Measurements from ENCODE around the gene SPATA13. TPM values are rescaled to one million over a fixed set of nuclear protein-coding genes. Genes with fewer than 3 reads are reported as not detected.
A peak's percentile ranks its signal among the peaks of the same experiment; 100 is the strongest.

SPATA13 gene
- total RNA-seq, 3 donors from 2014 or later (not counting 1 experiment from before 2014, with no cell fraction given), result 108 to 141 (median 141) TPM

DNA sequence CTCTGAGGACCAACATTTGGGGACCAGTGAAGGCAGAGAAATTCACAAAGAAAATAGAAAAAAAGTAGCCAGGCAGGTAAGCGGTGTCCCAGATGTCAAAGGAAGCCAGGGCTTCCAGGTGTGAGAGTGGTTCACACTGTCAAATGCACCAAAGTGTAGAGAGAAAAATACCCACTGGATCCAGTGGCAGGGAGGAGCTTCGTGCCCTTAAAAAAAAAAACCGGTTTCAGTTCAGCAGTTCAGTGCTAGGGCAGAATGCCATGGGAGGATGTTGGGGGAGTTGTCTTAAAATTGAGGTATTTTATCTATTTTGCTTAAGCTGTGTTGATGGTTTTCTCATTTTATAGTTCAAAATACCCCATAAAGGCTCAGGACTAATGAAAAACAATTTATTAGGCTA is 101.0 kb downstream of the SPATA13 start:
- peak overlapping the region; percentile 33 for H3K27ac ChIP-seq (ENCODE audit: low read length)

DNA sequence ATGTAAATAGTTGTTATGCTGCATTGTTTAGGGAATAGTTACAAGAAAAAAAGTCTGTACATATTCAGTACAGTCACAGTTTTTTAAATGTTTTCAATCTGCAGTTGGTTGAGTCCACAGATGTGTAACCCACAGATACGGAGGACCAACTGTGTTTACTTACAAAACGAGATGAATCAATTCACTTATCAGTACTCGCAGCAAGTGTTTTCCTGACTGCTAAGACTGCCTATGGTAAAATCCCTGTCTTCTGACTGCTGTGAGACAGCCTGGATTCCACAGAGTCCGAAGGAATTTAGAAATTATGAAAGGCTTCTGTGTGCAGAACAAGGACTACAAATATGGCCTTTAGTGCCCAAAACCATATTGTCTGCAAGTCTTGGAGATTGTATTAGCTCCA is 103.1 kb downstream of the SPATA13 start:
- Mint-ChIP-seq H3K27me3 (ENCODE audit: low read depth in 2 of 2) (no peaks in the 10 kb centered on the region), H3K36me3 (peaks cover 6% of the 10 kb centered on the region), H3K4me1 (peaks cover 89 to 91% of the 10 kb centered on the region in 2 donors), H3K9me3 (no peaks in the 10 kb centered on the region), H3K27ac (peak overlapping the region; percentile 95 to 98), H3K4me3 (peak overlapping the region; percentile 87)
- H3K4me1 ChIP-seq (ENCODE audit: control insufficient read depth, insufficient read depth, low read length), result peaks cover 69% of the 10 kb centered on the region
- no peaks in the 10 kb centered on the region for H3K9me3 ChIP-seq (ENCODE audit: control insufficient read depth, insufficient read depth, low read length)
- peaks cover 5% of the 10 kb centered on the region for H3K36me3 ChIP-seq (ENCODE audit: control insufficient read depth, insufficient read depth, low read length)
- TF ChIP-seq, protein P1, sequence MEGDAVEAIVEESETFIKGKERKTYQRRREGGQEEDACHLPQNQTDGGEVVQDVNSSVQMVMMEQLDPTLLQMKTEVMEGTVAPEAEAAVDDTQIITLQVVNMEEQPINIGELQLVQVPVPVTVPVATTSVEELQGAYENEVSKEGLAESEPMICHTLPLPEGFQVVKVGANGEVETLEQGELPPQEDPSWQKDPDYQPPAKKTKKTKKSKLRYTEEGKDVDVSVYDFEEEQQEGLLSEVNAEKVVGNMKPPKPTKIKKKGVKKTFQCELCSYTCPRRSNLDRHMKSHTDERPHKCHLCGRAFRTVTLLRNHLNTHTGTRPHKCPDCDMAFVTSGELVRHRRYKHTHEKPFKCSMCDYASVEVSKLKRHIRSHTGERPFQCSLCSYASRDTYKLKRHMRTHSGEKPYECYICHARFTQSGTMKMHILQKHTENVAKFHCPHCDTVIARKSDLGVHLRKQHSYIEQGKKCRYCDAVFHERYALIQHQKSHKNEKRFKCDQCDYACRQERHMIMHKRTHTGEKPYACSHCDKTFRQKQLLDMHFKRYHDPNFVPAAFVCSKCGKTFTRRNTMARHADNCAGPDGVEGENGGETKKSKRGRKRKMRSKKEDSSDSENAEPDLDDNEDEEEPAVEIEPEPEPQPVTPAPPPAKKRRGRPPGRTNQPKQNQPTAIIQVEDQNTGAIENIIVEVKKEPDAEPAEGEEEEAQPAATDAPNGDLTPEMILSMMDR (IDR thresholded peaks at IDR 0.05), result no peak
- H3K27me3 ChIP-seq (ENCODE audit: control insufficient read depth, insufficient read depth, low read length), result no peaks in the 10 kb centered on the region
- intact Hi-C loops (cut with micrococcal nuclease), result loop anchor here (2.0 kb wide), 1 partner anchor 13 kb away; no protein-coding TSS in a partner anchor
- DNase-seq (no peak), ATAC-seq (no peak)
- H3K27ac ChIP-seq (ENCODE audit: low read length), result peak overlapping the region; percentile 93
- H3K4me3 ChIP-seq (ENCODE audit: low read length), result no peak overlapping the region
- 53% methylated on average over 4 of the region's 4 CpGs for WGBS (ENCODE audit: insufficient coverage)

More for the DNA sequence above, 101.0 kb downstream of the SPATA13 start:
- WGBS (ENCODE audit: insufficient coverage), result 17% methylated on average over 3 of the region's 3 CpGs
- ATAC-seq (peak; percentile 38 to 58 (median 49)), DNase-seq (peak in 1 of 2 donors; percentile 83)
- Histone ChIP-seq H3K9me3 (ENCODE audit: control insufficient read depth, insufficient read depth, low read length) (no peaks in the 10 kb centered on the region), H3K27me3 (ENCODE audit: control insufficient read depth, insufficient read depth, low read length) (no peaks in the 10 kb centered on the region), H3K4me1 (ENCODE audit: control insufficient read depth, insufficient read depth, low read length) (peaks cover 61% of the 10 kb centered on the region), H3K36me3 (ENCODE audit: control insufficient read depth, insufficient read depth, low read length) (peaks cover 13% of the 10 kb centered on the region), H3K4me3 (ENCODE audit: low read length) (no peak overlapping the region)
- H3K27ac Mint-ChIP-seq, result peak overlapping the region; percentile 95 to 98
- peaks cover 81 to 84% of the 10 kb centered on the region in 2 donors for H3K4me1 Mint-ChIP-seq
- peak overlapping the region; percentile 78 for H3K4me3 Mint-ChIP-seq
- intact Hi-C loops (cut with micrococcal nuclease), result no loop called here
- TF ChIP-seq, protein P1 (IDR thresholded peaks at IDR 0.05), result no peak
- no peaks in the 10 kb centered on the region for H3K9me3 Mint-ChIP-seq
- peaks cover 6% of the 10 kb centered on the region for H3K36me3 Mint-ChIP-seq
- no peaks in the 10 kb centered on the region for H3K27me3 Mint-ChIP-seq (ENCODE audit: low read depth in 2 of 2)

DNA sequence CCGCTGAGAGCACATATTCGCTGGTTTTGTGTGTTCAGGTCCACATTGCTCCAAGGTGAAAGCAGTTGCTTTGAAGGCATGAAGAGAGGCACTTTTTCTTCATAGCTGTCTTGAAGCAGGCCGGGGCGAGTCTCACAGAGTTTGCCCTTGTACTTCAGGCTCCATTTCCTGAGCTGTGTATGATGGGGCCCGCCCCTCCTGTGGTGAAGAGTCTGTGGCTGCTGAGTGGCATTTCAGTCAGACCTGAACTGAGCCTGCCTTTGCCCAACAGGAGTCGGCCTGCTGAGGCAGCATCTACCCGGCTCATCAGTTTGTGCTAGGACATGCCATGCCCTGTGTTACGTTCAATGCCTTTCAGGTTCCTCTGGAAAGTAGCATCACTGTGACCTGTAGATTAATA is 104.5 kb downstream of the SPATA13 start:
- Histone ChIP-seq H3K36me3 (ENCODE audit: control insufficient read depth, insufficient read depth, low read length) (no peaks in the 10 kb centered on the region), H3K9me3 (ENCODE audit: control insufficient read depth, insufficient read depth, low read length) (no peaks in the 10 kb centered on the region), H3K27me3 (ENCODE audit: control insufficient read depth, insufficient read depth, low read length) (no peaks in the 10 kb centered on the region), H3K4me1 (ENCODE audit: control insufficient read depth, insufficient read depth, low read length) (peaks cover 70% of the 10 kb centered on the region), H3K27ac (ENCODE audit: low read length) (peak overlapping the region; percentile 93), H3K4me3 (ENCODE audit: low read length) (no peak overlapping the region)
- TF ChIP-seq, protein P1 (IDR thresholded peaks at IDR 0.05), result no peak
- DNase-seq, result peak; percentile 74 to 91
- H3K36me3 Mint-ChIP-seq, result peaks cover 6% of the 10 kb centered on the region
- peaks cover 89 to 90% of the 10 kb centered on the region in 2 donors for H3K4me1 Mint-ChIP-seq
- H3K27me3 Mint-ChIP-seq (ENCODE audit: low read depth in 2 of 2), result no peaks in the 10 kb centered on the region
- no peaks in the 10 kb centered on the region for H3K9me3 Mint-ChIP-seq
- 14% methylated on average over 8 of the region's 8 CpGs for WGBS (ENCODE audit: insufficient coverage)
- H3K27ac Mint-ChIP-seq, result peak overlapping the region; percentile 95 to 98
- intact Hi-C loops (cut with micrococcal nuclease), result loop anchor here (1.0 to 2.0 kb wide), 2 partner anchors 9 to 14 kb away; no protein-coding TSS in a partner anchor
- peak; percentile 85 to 96 (median 95) for ATAC-seq
- peak overlapping the region; percentile 87 for H3K4me3 Mint-ChIP-seq

DNA sequence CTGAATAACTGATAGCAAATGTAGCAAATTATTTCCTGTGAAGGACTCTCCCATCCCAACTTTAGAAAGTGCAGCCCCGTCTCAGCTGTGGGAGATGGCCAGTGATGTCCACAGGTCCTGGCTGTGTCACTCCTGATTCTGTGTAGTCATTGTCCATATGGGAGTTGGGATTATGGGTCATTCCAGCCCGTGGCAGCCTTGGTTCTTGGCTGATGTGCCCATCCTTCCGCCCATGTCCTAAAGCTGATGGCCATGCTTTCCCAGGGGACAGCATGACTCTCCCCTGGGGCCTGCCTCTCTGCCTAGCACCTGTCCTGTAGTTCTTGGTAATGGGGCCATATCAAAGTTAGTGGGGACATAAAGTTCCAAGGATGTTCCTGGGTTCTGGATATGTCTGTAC is 104.9 kb downstream of the SPATA13 start:
- H3K9me3 Mint-ChIP-seq, result no peaks in the 10 kb centered on the region
- Histone ChIP-seq H3K4me3 (ENCODE audit: low read length) (no peak overlapping the region), H3K9me3 (ENCODE audit: control insufficient read depth, insufficient read depth, low read length) (no peaks in the 10 kb centered on the region), H3K27me3 (ENCODE audit: control insufficient read depth, insufficient read depth, low read length) (no peaks in the 10 kb centered on the region), H3K4me1 (ENCODE audit: control insufficient read depth, insufficient read depth, low read length) (peaks cover 69% of the 10 kb centered on the region), H3K27ac (ENCODE audit: low read length) (peak overlapping the region; percentile 93), H3K36me3 (ENCODE audit: control insufficient read depth, insufficient read depth, low read length) (no peaks in the 10 kb centered on the region)
- TF ChIP-seq, protein P1 (IDR thresholded peaks at IDR 0.05), result no peak
- H3K4me3 Mint-ChIP-seq, result peak overlapping the region; percentile 87
- 87% methylated on average over 3 of the region's 3 CpGs for WGBS (ENCODE audit: insufficient coverage)
- no peak for DNase-seq
- H3K36me3 Mint-ChIP-seq, result peaks cover 4% of the 10 kb centered on the region
- intact Hi-C loops (cut with micrococcal nuclease), result loop anchor here (1.0 to 2.0 kb wide), 2 partner anchors 9 to 15 kb away; no protein-coding TSS in a partner anchor
- peak overlapping the region; percentile 95 to 98 for H3K27ac Mint-ChIP-seq
- H3K4me1 Mint-ChIP-seq, result peaks cover 89 to 90% of the 10 kb centered on the region in 2 donors
- no peak for ATAC-seq
- no peaks in the 10 kb centered on the region for H3K27me3 Mint-ChIP-seq (ENCODE audit: low read depth in 2 of 2)

All from natural killer cell (primary cell).